Activated CD4-positive, alpha-beta T cell treated with anti-CD3 and anti-CD28 coated beads, Interleukin-2, Interleukin-6, amounts not matched to agents 100 ng/mL and 50 ng/mL, durations not matched to agents 16 hours and 8 hours (primary cell): Measurements from ENCODE around the gene ATP2A3.
"Not testable (repeated sequence)": the region's sequence is repeated elsewhere in the genome, so short reads cannot be mapped to it uniquely, and the experiment has no call there.

Source experiments
- DNase-seq: peaks from one replicate; pipeline ENCODE4 v3.0.0-alpha.2; 2020

Gene ATP2A3

GRCh38 chr17:3954086-3954485, 10.2 kb downstream of the ATP2A3 start:
- DNase-seq, result no peak

- no peak for DNase-seq
Measured at GRCh38 chr17:3953542-3953941, 10.7 kb downstream of the ATP2A3 start.

GRCh38 chr17:3952186-3952585, 12.1 kb downstream of the ATP2A3 start:
- no peak for DNase-seq

- no peak for DNase-seq
Measured at GRCh38 chr17:3951420-3951819, 12.8 kb downstream of the ATP2A3 start.

- no peak for DNase-seq
Measured at GRCh38 chr17:3951003-3951402, 13.2 kb downstream of the ATP2A3 start.

GRCh38 chr17:3950584-3950983, 13.7 kb downstream of the ATP2A3 start:
- no peak for DNase-seq

- DNase-seq, result no peak
Measured at GRCh38 chr17:3949418-3949817, 14.8 kb downstream of the ATP2A3 start.

GRCh38 chr17:3948551-3948950, 15.7 kb downstream of the ATP2A3 start:
- DNase-seq, result not testable (repeated sequence)

GRCh38 chr17:3947318-3947810, 16.9 kb downstream of the ATP2A3 start:
- no peak for DNase-seq

GRCh38 chr17:3946711-3947235, 17.5 kb downstream of the ATP2A3 start:
- DNase-seq, result no peak

- DNase-seq, result peak; percentile 62
Measured at GRCh38 chr17:3944485-3945388, 19.5 kb downstream of the ATP2A3 start.

GRCh38 chr17:3943240-3943891, 20.9 kb downstream of the ATP2A3 start:
- no peak for DNase-seq

- no peak for DNase-seq
Measured at GRCh38 chr17:3940965-3941698, 23.1 kb downstream of the ATP2A3 start.

- DNase-seq, result no peak
Measured at GRCh38 chr17:3937359-3937758, 26.9 kb downstream of the ATP2A3 start.

- no peak for DNase-seq
Measured at GRCh38 chr17:3935825-3936355, 28.3 kb downstream of the ATP2A3 start.

- peak; percentile 30 for DNase-seq
Measured at GRCh38 chr17:3935140-3935542, 29.1 kb downstream of the ATP2A3 start.

- no peak for DNase-seq
Measured at GRCh38 chr17:3929764-3930163, 34.5 kb downstream of the ATP2A3 start.

- no peak for DNase-seq
Measured at GRCh38 chr17:3929181-3929580, 35.1 kb downstream of the ATP2A3 start.

GRCh38 chr17:3928406-3928805, 35.8 kb downstream of the ATP2A3 start:
- no peak for DNase-seq

GRCh38 chr17:3927628-3928340, 36.5 kb downstream of the ATP2A3 start:
- DNase-seq, result no peak

- DNase-seq, result no peak
Measured at GRCh38 chr17:3926860-3927627, 37.2 kb downstream of the ATP2A3 start.
